Measurements from ENCODE around the gene PTPN1. TPM values are rescaled to one million over a fixed set of nuclear protein-coding genes. Genes with fewer than 3 reads are reported as not detected.

PTPN1 gene
- total RNA-seq, 1 donor from 2014 or later, result 43.8 TPM

DNA sequence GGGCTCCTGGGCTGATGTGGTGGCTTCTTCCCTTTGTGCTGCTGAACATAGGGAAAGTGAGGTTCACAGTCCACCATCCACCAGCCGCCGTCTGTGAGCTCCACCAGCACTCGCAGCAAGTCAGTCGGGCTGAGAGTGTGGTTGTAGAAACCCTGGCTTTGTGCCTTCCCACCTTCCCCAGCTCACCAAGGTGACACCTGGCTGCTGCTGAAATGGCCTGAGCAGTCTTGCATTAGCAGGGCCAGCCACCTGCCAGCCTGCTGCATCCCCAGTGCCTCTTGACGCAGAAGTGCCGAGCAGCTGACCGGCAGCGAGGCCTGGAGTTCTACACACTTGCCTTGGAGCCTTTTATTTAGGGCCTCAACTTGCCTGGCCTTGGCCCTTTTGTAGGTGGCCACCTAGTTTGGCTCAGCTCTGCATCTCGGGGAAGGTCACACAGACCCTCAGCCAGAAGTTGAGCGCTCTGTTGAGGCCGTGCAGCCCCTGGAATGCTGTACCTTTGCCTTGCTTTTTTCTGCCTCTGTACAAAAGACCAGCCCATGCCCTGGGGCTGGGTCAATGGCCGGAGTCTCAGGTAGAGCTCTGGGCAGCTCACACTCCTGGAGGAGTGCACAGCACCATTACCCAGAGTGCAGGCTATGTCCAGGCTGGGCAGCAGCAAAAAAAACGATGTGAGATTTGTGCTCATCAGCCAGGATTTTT is 76.5 kb downstream of the PTPN1 start:
- Mint-ChIP-seq H3K36me3 (ENCODE audit: low read depth) (peaks cover 2% of the 10 kb centered on the region), H3K27me3 (ENCODE audit: low read depth) (no peaks in the 10 kb centered on the region)

DNA sequence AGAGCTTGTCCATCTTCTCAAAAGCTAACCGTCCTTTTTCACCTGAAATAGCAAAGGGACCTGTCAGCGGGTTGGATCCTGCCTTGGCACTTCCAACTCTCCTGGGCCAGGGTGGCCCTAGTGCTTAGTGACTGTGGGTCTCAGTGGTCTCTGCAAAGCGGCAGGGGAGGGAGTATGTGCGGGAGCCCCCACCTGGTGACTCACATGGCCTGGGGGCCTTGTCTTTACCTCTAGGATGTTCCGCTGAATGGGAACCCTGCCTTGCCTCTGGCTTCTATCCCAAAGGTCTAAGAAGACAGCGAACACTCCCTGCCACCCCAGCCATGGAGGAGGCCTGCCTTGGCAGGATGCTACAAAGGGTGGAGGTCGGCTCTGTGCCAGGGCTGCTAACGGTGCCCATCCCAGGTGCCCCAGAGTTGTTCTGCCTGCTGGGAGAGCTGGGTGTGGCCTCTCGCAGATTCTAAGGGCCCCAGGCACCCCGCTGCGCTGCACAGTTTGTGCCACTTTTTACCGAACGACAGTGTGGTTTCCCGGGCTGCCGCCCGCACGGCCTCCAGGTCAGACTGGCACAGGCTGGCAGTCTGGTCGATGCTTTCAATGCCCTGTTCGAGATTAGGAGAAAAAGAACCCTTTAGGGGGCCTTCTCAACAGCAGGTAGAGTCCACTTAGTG is 77.2 kb downstream of the PTPN1 start:
- Mint-ChIP-seq H3K27me3 (ENCODE audit: low read depth) (no peaks in the 10 kb centered on the region), H3K4me3 (no peak overlapping the region), H3K36me3 (ENCODE audit: low read depth) (peaks cover 2% of the 10 kb centered on the region), H3K27ac (ENCODE audit: unreplicated experiment) (no peak overlapping the region), H3K4me1 (no peaks in the 10 kb centered on the region), H3K9me3 (no peaks in the 10 kb centered on the region)
- TF ChIP-seq, protein P1, sequence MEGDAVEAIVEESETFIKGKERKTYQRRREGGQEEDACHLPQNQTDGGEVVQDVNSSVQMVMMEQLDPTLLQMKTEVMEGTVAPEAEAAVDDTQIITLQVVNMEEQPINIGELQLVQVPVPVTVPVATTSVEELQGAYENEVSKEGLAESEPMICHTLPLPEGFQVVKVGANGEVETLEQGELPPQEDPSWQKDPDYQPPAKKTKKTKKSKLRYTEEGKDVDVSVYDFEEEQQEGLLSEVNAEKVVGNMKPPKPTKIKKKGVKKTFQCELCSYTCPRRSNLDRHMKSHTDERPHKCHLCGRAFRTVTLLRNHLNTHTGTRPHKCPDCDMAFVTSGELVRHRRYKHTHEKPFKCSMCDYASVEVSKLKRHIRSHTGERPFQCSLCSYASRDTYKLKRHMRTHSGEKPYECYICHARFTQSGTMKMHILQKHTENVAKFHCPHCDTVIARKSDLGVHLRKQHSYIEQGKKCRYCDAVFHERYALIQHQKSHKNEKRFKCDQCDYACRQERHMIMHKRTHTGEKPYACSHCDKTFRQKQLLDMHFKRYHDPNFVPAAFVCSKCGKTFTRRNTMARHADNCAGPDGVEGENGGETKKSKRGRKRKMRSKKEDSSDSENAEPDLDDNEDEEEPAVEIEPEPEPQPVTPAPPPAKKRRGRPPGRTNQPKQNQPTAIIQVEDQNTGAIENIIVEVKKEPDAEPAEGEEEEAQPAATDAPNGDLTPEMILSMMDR (conservative IDR thresholded peaks at IDR 0.05), result no peak
- no peak for DNase-seq (ENCODE audit: low read depth, low spot score)

More for the DNA sequence above, 76.5 kb downstream of the PTPN1 start:
- H3K9me3 Mint-ChIP-seq, result no peaks in the 10 kb centered on the region
- H3K4me3 Mint-ChIP-seq, result no peak overlapping the region
- TF ChIP-seq, protein P1 (conservative IDR thresholded peaks at IDR 0.05), result no peak
- peak overlapping the region; percentile 81 for H3K27ac Mint-ChIP-seq (ENCODE audit: unreplicated experiment)
- no peak for DNase-seq (ENCODE audit: low read depth, low spot score)
- no peaks in the 10 kb centered on the region for H3K4me1 Mint-ChIP-seq

DNA sequence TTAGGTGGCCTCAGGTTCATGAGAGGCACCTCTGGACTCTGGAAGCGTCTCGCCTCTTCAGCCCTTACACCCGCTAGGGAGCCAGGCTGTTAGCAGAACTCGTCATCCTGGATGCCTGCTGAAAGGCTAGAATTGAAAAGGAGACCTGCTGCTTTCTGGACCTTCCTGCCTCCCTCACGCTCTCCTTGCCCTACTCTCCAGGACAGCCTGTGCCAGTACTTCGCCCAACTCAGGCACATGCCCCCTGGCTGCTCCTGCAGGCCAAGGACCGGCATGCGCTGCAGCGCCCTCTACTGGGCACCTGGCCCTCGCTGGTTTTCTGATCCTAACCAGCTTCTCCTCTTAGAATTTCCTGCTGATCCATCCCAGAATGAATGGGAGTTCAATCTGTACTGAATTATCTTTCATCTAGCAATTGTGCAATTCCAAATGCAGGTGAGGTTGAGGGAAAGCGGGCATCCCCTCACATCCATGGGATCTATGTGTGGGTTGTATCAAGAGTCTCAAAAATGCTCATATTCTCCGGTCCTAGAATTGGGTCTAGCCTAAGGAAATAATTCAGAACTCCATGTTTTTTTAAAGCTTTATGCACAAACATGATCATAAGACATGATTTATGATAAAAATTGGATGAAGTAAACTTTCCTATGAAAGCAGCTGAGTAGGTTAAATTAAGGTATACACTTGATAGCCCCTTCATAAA is 78.0 kb downstream of the PTPN1 start:
- peak; percentile 68 for DNase-seq (ENCODE audit: low read depth, low spot score)
- H3K4me1 Mint-ChIP-seq, result no peaks in the 10 kb centered on the region
- H3K27ac Mint-ChIP-seq (ENCODE audit: unreplicated experiment), result no peak overlapping the region
- H3K4me3 Mint-ChIP-seq, result no peak overlapping the region
- TF ChIP-seq, protein P1 (conservative IDR thresholded peaks at IDR 0.05), result peak; percentile 81
- H3K27me3 Mint-ChIP-seq (ENCODE audit: low read depth), result no peaks in the 10 kb centered on the region
- H3K9me3 Mint-ChIP-seq, result no peaks in the 10 kb centered on the region
- H3K36me3 Mint-ChIP-seq (ENCODE audit: low read depth), result peaks cover 2% of the 10 kb centered on the region

DNA sequence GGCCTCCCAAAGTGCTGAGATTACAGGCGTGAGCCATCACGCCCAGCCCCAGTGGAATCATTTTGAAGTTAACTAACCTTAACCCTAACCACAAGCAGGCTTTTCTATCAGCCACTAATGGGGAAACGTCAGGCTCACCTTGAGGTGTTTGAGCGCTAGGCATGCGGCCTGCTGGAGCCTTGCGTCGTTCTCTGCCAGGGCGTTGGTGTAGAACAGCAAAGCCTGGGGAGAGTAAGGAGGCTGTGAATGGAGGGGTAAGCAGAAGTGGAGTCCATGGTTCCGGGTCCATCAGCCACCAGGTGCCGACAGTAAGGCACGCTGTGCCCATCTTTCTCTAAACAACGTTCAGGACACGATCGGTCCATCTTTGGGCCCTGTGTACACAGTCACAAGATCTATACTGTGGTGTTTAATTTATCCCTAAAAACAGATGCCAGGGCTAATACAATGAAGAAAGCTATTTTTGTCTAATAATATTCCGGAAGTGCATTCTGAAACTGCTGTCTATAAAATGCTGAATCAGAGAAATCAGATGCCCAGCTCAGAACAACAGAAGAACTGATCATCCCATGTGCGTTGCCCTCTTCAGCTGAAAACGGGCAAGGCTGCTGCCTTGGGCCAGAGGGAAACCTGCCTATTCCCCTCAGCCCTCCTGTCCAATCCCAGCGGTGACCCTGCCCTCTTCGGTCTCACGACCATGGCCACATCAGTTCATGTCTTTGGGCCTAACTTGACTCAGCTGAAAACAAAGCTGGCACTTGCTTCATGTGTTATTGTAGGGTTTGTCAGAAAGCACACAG is 79.6 kb downstream of the PTPN1 start:
- no peak overlapping the region for H3K27ac Mint-ChIP-seq (ENCODE audit: unreplicated experiment)
- H3K27me3 Mint-ChIP-seq (ENCODE audit: low read depth), result no peaks in the 10 kb centered on the region
- peaks cover 2% of the 10 kb centered on the region for H3K36me3 Mint-ChIP-seq (ENCODE audit: low read depth)
- no peak for DNase-seq (ENCODE audit: low read depth, low spot score)
- H3K9me3 Mint-ChIP-seq, result no peaks in the 10 kb centered on the region
- TF ChIP-seq, protein P1 (conservative IDR thresholded peaks at IDR 0.05), result no peak
- H3K4me1 Mint-ChIP-seq, result no peaks in the 10 kb centered on the region
- no peak overlapping the region for H3K4me3 Mint-ChIP-seq

DNA sequence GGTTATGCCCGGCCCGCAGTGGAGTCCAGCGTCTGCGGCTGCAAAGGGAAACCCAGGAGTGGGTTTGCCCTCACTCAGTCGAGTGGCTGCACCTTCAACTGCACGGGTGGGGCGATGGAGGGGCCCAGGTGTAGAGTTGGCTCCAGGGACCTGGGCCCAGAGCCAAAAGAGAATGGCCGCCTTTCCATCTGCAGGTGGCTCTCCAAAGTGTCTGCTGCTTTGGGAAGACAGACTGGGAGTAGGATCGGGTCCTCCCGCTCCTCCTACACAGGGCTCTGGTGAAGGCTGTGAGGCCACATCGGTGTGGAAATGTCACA is 80.1 kb downstream of the PTPN1 start:
- Mint-ChIP-seq H3K36me3 (ENCODE audit: low read depth) (peaks cover 2% of the 10 kb centered on the region), H3K27me3 (ENCODE audit: low read depth) (no peaks in the 10 kb centered on the region)
- no peak for DNase-seq (ENCODE audit: low read depth, low spot score)

More for the DNA sequence above, 80.1 kb downstream of the PTPN1 start:
- Mint-ChIP-seq H3K4me3 (no peak overlapping the region), H3K27ac (ENCODE audit: unreplicated experiment) (no peak overlapping the region), H3K4me1 (no peaks in the 10 kb centered on the region), H3K9me3 (no peaks in the 10 kb centered on the region)
- TF ChIP-seq, protein P1 (conservative IDR thresholded peaks at IDR 0.05), result no peak

Measured in neural crest cell (in vitro differentiated cells).